ENCODE data around the gene MTF2.

Gene MTF2

GRCh38 chr1:93180723-93181613 lies 101.9 kb downstream of the MTF2 start, which contains the start of gene CCDC18:
Gene CCDC18, plus strand, starts transcription at chr1:93180724. Its CDS starts 2,638 bp downstream, at chr1:93183362.
- H3K27ac ChIP-seq: peak within 1 kb of the TSS; percentile 99
- ChIA-PET CTCF (interaction anchor here (0.6 kb wide), 1 partner anchor 119 kb away, joined by 3 read pairs; no protein-coding TSS in a partner anchor), POLR2A (ENCODE audit: low non-redundant PET) (no interaction called here)
- TF ChIP-seq CTCF (conservative IDR thresholded peaks at IDR 0.05; ENCODE audit: low read depth): no peak
- peak; percentile 16 for DNase-seq (ENCODE audit: low spot score)

- ChIA-PET POLR2A (ENCODE audit: low non-redundant PET) (no interaction called here), CTCF (no interaction called here)
- no peak for TF ChIP-seq CTCF (conservative IDR thresholded peaks at IDR 0.05; ENCODE audit: low read depth)
- no peak for DNase-seq (ENCODE audit: low spot score)
- H3K27ac ChIP-seq: no peak overlapping the region
Observed at GRCh38 chr1:93186667-93187066, 107.6 kb downstream of the MTF2 start.

All from RWPE1 (cell line).